Kidney epithelial cell (primary cell): ENCODE data around the gene ARHGAP8. TPM values are rescaled to one million over a fixed set of nuclear protein-coding genes. Genes with fewer than 3 reads are reported as not detected.

Source experiments
- DNase-seq: peaks from one replicate; pipeline ENCODE4 v3.0.0-alpha.2; 2010; ENCODE audit warnings: low read depth
- H3K27me3 ChIP-seq: 2 replicates; pipeline ENCODE4 v1.6.0; 2011; ENCODE audit warnings: low read length; ENCODE audit not compliant: control insufficient read depth, insufficient read depth
- H3K36me3 ChIP-seq: 2 replicates; pipeline ENCODE4 v1.5.1; 2011; ENCODE audit warnings: low read length; ENCODE audit not compliant: control insufficient read depth, insufficient read depth
- H3K4me3 ChIP-seq: 2 replicates; pipeline ENCODE4 v1.5.1; 2011; ENCODE audit warnings: low read depth, mild to moderate bottlenecking, control low read depth, low read length
- total RNA-seq: library from RNA; depleted of rRNA; stranded (reverse); fragments of >200 nt; gene quantifications from 2 replicates; pipeline ENCODE4 v1.2.3, GENCODE V29; 2015
- TF ChIP-seq, protein P1 (sequence below): IDR thresholded peaks from 2 replicates; pipeline ENCODE4 v1.5.1; 2011; ENCODE audit warnings: mild to moderate bottlenecking, moderate library complexity, low read length, control low read depth, inconsistent platforms; ENCODE audit not compliant: insufficient read depth, poor library complexity, severe bottlenecking

The ARHGAP8 gene
- total RNA-seq, 1 donor from 2014 or later: 22.9 TPM

DNA sequence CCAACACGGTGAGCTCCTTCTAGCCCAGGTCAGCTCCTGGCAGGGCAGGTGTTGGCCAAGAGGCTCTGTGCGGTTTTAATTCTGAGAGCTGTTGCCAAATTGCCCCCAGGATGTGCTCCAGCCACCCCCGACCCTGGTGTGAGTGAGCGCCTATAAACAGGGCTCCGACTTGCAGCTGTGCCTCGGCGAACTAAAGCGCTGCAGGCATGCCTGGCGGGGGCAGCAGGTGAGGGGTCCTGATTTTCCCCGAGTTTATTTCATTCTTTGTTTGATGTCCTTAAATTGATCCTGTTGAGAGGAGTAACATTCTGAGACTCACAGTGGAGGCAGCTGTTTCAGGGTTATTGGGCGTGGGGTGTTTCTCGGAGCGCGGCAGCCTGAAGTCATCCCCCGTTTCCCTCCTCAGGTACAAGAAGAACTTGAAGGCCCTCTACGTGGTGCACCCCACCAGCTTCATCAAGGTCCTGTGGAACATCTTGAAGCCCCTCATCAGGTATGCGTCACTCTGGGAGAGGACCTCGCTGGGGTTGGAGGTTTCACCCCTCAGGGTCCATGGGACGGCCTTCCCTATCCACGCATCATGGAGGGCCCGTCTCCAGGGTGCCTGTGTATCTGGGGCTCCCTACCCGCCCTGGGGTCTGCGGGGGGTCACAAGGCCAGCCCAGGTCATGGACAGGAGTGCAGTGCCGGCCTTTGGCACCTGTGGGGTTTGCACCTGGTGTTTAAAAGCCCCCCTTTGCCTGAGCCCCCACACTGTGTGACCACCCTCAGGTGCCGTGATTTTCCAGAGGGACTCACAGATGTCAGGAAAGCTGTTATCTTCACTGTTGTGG, 62.1 kb downstream of the ARHGAP8 start:
- no peaks in the 10 kb centered on the region for H3K36me3 ChIP-seq
- TF ChIP-seq, protein P1, sequence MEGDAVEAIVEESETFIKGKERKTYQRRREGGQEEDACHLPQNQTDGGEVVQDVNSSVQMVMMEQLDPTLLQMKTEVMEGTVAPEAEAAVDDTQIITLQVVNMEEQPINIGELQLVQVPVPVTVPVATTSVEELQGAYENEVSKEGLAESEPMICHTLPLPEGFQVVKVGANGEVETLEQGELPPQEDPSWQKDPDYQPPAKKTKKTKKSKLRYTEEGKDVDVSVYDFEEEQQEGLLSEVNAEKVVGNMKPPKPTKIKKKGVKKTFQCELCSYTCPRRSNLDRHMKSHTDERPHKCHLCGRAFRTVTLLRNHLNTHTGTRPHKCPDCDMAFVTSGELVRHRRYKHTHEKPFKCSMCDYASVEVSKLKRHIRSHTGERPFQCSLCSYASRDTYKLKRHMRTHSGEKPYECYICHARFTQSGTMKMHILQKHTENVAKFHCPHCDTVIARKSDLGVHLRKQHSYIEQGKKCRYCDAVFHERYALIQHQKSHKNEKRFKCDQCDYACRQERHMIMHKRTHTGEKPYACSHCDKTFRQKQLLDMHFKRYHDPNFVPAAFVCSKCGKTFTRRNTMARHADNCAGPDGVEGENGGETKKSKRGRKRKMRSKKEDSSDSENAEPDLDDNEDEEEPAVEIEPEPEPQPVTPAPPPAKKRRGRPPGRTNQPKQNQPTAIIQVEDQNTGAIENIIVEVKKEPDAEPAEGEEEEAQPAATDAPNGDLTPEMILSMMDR: no peak
- DNase-seq: no peak

DNA sequence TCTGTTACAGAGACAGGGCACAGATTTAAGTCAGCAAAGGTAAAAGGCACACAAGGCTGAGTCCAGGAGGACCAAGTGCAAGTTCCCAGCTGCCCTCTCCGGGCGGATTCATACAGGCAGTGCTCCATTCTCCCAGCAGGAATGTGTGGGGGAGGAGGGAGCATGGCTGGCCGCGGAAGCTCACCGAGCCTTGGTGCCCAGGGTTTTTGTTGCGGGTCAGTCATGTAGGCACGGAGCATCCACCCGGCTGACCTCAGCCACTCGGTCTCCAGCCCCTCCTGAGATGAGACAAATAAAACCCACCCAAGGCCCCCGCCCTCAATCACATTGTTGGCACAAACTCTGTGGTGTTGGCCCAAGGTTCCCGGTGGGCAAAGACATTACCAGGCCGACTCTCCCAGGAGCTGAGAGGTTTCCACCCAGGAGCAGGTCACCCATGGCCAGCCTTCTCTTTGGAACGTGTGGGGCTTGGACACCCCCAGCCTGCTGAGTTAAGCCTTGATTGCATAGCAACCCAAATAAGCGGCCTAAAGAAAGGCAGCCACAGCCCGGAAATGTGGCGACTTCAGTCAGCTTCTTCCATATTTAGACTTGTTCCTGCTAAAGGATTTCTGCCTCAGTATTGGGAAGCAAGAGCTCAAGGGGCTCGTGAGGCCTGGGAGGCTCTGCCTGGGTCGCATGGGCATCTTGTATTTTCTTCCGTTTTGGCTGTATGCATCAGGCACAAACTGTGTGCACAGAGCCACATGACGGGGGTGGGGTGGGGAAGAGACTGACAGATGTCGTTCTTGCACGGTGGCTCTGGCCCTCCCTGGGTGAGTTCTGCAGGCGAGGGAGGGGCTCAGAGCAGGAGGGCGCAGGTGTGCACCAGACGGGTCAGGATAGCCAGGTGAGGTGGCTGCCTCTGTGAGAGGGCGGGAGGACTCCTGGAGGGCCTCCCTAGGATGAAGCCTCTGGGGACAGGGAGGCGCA, 63.0 kb downstream of the ARHGAP8 start:
- Histone ChIP-seq H3K36me3 (no peaks in the 10 kb centered on the region), H3K27me3 (no peaks in the 10 kb centered on the region), H3K4me3 (no peak overlapping the region)
- DNase-seq: no peak
- TF ChIP-seq, protein P1: no peak

More for the DNA sequence above, 62.1 kb downstream of the ARHGAP8 start:
- H3K27me3 ChIP-seq: no peaks in the 10 kb centered on the region
- H3K4me3 ChIP-seq: no peak overlapping the region

DNA sequence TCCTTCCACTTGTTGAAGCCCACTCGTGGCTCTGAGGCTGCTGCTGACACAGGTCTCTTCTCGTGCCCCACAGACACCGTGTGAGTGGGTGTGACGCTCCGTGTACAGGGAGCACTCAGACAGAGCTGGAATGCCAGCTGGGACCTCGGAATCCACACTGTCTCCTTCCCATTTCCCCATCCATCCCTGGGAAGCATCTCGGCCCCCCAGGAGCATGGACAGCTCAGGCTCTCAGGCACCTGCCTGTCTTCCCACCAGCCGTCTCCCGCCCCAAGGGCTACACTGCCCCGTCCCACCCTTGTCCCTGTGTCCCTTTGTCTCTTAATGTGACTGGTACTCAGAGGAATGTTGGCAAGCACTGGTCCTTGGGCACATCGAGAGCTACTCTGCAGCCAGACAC, 63.8 kb downstream of the ARHGAP8 start:
- TF ChIP-seq, protein P1: no peak
- DNase-seq: no peak
- no peak overlapping the region for H3K4me3 ChIP-seq
- H3K36me3 ChIP-seq: no peaks in the 10 kb centered on the region
- H3K27me3 ChIP-seq: no peaks in the 10 kb centered on the region

- no peak for DNase-seq
- Histone ChIP-seq H3K36me3 (no peaks in the 10 kb centered on the region), H3K4me3 (no peak overlapping the region), H3K27me3 (no peaks in the 10 kb centered on the region)
- TF ChIP-seq, protein P1: no peak
These were observed 66.4 kb downstream of the ARHGAP8 start for GRCh38 chr22:44818727-44819126.

DNA sequence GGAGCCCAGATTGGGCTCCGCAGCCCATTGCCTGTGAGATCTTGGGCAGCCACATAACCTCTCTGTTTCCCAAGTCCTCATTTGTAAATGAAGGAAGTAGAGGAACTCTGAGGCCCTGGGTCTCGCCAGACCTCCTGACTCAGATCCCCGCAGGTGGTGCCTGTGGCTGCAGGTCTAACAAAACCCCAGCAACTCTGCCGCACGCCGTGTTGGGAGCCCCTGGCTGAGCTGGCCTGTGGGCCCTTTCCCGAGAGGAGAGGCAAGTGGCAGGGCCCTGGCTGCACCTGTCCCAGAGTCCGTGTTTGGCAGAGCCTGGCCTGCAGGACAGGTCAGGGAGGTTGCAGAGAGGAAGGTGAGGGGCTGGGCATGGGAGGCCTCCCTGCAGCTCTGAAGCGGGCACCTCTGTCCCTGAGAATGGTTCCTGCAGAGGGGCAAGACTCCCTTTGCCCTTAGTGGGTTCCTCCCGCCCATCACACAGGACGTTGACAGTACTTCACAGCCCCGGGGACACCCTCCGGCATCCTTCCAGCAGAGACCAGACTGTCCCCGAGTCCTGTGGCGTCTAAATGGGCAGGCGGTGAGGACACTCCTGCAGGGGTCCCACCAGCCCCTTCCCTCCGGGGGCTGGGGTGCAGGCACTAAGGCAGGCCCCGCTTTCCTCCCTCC, 67.7 kb downstream of the ARHGAP8 start:
- Histone ChIP-seq H3K4me3 (no peak overlapping the region), H3K36me3 (no peaks in the 10 kb centered on the region), H3K27me3 (no peaks in the 10 kb centered on the region)
- TF ChIP-seq, protein P1: no peak
- no peak for DNase-seq
